Loucy (cell line): ENCODE measurements around the gene RFX6.

ENCODE experiments used
- H2AFZ ChIP-seq: fragments of 200-600 bp; sonication (generic); 2 replicates; pipeline ENCODE4 v1.6.0; 2016; ENCODE audit warnings: antibody characterized with exemption, mild to moderate bottlenecking, low read length, moderate library complexity
- H3F3A ChIP-seq: fragments of 200-600 bp; 2 replicates; pipeline ENCODE4 v1.6.0; 2016; ENCODE audit warnings: antibody characterized with exemption, low read depth, mild to moderate bottlenecking
- H3K27me3 ChIP-seq: fragments of 200-600 bp; sonication (generic); 2 replicates; pipeline ENCODE4 v1.6.1; 2014; ENCODE audit warnings: low read length, mild to moderate bottlenecking; ENCODE audit not compliant: insufficient read depth, poor library complexity, severe bottlenecking
- H3K36me3 ChIP-seq: fragments of 200-600 bp; sonication (generic); 2 replicates; pipeline ENCODE4 v1.6.1; 2016; ENCODE audit warnings: low read length; ENCODE audit not compliant: insufficient read depth
- H3K4me1 ChIP-seq: fragments of 200-600 bp; sonication (generic); 2 replicates; pipeline ENCODE4 v1.5.1; 2014; ENCODE audit warnings: low read length, mild to moderate bottlenecking; ENCODE audit not compliant: insufficient read depth, poor library complexity, severe bottlenecking
- H3K4me2 ChIP-seq: fragments of 200-600 bp; sonication (generic); 2 replicates; pipeline ENCODE4 v1.6.0; 2014; ENCODE audit warnings: antibody characterized with exemption, low read length, low read depth, mild to moderate bottlenecking; ENCODE audit not compliant: poor library complexity, severe bottlenecking
- H3K4me3 ChIP-seq: fragments of 200-600 bp; sonication (generic); 2 replicates; pipeline ENCODE4 v1.5.1; 2014; ENCODE audit warnings: low read length, mild to moderate bottlenecking, mixed read lengths; ENCODE audit not compliant: poor library complexity, severe bottlenecking
- H3K79me2 ChIP-seq: fragments of 200-600 bp; sonication (generic); 2 replicates; pipeline ENCODE4 v1.6.1; 2014; ENCODE audit warnings: low read length; ENCODE audit not compliant: insufficient read depth
- H3K9ac ChIP-seq: fragments of 200-600 bp; sonication (generic); 2 replicates; pipeline ENCODE4 v1.6.0; 2014; ENCODE audit warnings: mild to moderate bottlenecking, low read depth, low read length, moderate library complexity; ENCODE audit not compliant: poor library complexity, severe bottlenecking
- H3K9me2 ChIP-seq: fragments of 200-600 bp; sonication (generic); replicated peaks from 2 replicates; pipeline ENCODE4 v1.6.1; 2016; ENCODE audit warnings: low read depth, low read length, mixed read lengths
- H3K9me3 ChIP-seq: fragments of 200-600 bp; sonication (generic); 2 replicates; pipeline ENCODE4 v1.6.1; 2014; ENCODE audit warnings: mild to moderate bottlenecking, antibody characterized with exemption, low read length, low read depth; ENCODE audit not compliant: insufficient read depth
- H4K20me1 ChIP-seq: fragments of 200-600 bp; sonication (generic); 2 replicates; pipeline ENCODE4 v1.6.0; 2014; ENCODE audit warnings: antibody characterized with exemption, low read length, mild to moderate bottlenecking; ENCODE audit not compliant: insufficient read depth, poor library complexity, severe bottlenecking
- EZH2phosphoT487 ChIP-seq: fragments of 200-600 bp; IDR thresholded peaks from 2 replicates; pipeline ENCODE4 v1.6.1; 2018; ENCODE audit warnings: antibody characterized with exemption, mild to moderate bottlenecking, moderate library complexity, borderline replicate concordance
- TF ChIP-seq, protein P1 (sequence below): fragments of 200-600 bp; sonication (generic); conservative IDR thresholded peaks from 2 replicates; pipeline ENCODE4 v1.5.1; 2014; ENCODE audit warnings: mild to moderate bottlenecking, antibody characterized with exemption, low read length

RFX6 gene

DNA sequence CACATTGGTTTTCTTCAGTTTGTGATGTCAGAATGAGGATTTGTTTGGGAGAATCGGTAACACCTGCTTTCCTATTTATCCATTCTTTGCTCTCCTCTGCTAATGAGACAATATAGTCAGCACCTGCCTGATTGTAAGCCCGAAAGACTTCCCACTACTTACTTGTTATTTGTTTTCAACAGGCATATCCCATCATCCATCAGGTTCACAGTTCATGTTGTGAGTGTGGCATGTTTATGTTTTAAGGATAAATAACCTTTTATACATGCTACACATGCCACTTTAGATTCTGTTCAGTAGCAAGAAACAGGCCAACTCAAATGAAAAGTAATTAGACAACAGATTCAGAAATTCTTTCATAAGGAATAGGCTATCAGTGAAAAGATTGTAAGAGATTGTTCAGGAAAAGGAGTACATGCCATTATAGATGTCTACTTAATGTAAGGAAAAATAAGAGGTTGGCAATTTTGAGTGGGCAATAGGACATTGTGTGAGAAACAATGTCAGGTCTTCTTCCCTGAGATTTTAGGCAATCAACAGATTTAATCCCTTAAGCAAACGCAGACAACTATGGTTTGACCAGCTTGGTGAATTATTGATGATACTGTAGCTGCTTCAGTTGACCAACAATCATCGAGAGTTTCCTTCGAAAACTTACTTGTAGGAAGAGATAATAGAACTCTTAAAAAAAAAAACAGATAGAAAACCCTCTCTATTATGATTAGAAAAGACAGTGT, 40.3 kb upstream of the RFX6 start:
- no peaks in the 10 kb centered on the region for H3K9me3 ChIP-seq
- H3K9ac ChIP-seq: no peak overlapping the region
- no peaks in the 10 kb centered on the region for H3K4me1 ChIP-seq
- H3K4me2 ChIP-seq: no peak overlapping the region
- H2AFZ ChIP-seq: no peak overlapping the region
- H3K79me2 ChIP-seq: no peaks in the 10 kb centered on the region
- no peaks in the 10 kb centered on the region for H4K20me1 ChIP-seq
- H3K4me3 ChIP-seq: no peak overlapping the region
- H3F3A ChIP-seq: no peaks in the 10 kb centered on the region
- TF ChIP-seq, protein P1, sequence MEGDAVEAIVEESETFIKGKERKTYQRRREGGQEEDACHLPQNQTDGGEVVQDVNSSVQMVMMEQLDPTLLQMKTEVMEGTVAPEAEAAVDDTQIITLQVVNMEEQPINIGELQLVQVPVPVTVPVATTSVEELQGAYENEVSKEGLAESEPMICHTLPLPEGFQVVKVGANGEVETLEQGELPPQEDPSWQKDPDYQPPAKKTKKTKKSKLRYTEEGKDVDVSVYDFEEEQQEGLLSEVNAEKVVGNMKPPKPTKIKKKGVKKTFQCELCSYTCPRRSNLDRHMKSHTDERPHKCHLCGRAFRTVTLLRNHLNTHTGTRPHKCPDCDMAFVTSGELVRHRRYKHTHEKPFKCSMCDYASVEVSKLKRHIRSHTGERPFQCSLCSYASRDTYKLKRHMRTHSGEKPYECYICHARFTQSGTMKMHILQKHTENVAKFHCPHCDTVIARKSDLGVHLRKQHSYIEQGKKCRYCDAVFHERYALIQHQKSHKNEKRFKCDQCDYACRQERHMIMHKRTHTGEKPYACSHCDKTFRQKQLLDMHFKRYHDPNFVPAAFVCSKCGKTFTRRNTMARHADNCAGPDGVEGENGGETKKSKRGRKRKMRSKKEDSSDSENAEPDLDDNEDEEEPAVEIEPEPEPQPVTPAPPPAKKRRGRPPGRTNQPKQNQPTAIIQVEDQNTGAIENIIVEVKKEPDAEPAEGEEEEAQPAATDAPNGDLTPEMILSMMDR: no peak
- no peak for TF ChIP-seq EZH2phosphoT487
- no peaks in the 10 kb centered on the region for H3K27me3 ChIP-seq
- no peaks in the 10 kb centered on the region for H3K9me2 ChIP-seq
- H3K36me3 ChIP-seq: no peaks in the 10 kb centered on the region

DNA sequence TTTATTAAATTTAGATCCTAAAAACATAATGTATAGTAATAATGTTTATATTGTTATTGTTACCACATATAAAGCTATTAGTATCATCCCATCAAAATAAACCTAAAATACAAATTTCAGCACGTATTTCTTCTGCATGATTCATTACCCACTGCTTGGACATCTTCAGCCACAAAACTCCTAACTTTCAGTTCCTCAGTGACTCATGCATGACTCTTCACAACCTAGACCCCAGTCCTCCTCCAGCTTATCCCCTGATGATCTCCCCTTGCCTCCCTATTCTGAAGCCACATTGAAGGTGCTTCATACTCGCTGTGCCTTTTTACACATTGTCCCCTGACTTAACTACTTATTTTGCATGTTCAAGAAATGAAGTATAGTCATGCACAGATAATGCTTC, 37.0 kb upstream of the RFX6 start:
- no peak overlapping the region for H3K9ac ChIP-seq
- H2AFZ ChIP-seq: no peak overlapping the region
- no peaks in the 10 kb centered on the region for H3K9me2 ChIP-seq
- no peaks in the 10 kb centered on the region for H3K36me3 ChIP-seq
- no peaks in the 10 kb centered on the region for H3K4me1 ChIP-seq
- no peak for TF ChIP-seq EZH2phosphoT487
- TF ChIP-seq, protein P1: no peak
- no peaks in the 10 kb centered on the region for H3K27me3 ChIP-seq
- no peaks in the 10 kb centered on the region for H3K9me3 ChIP-seq
- no peaks in the 10 kb centered on the region for H4K20me1 ChIP-seq
- H3K4me2 ChIP-seq: no peak overlapping the region
- no peak overlapping the region for H3K4me3 ChIP-seq
- no peaks in the 10 kb centered on the region for H3K79me2 ChIP-seq
- no peaks in the 10 kb centered on the region for H3F3A ChIP-seq

DNA sequence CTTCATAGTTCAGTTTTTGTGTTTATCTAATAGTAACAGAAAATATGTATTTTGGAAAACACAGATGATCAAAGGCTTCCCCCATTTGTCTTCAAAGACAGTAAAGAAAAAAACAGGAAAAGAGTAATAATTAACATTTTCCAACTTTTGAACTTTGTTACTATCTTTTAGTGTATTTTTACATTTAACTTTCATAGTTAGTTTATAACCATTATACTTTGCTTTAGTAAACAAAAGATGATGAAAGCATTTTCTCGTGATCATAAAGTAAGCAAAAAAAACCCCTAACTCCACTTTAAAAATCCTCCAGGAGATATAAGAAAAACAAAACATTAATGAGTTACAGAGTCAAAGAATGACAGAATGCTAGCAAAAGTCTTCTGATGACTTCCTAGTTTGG, 34.6 kb upstream of the RFX6 start:
- H3K9me2 ChIP-seq: no peaks in the 10 kb centered on the region
- TF ChIP-seq, protein P1: no peak
- TF ChIP-seq EZH2phosphoT487: no peak
- H3K4me1 ChIP-seq: no peaks in the 10 kb centered on the region
- H3K9me3 ChIP-seq: no peaks in the 10 kb centered on the region
- H3K4me3 ChIP-seq: no peak overlapping the region
- no peak overlapping the region for H3K4me2 ChIP-seq
- H4K20me1 ChIP-seq: no peaks in the 10 kb centered on the region
- no peak overlapping the region for H3K9ac ChIP-seq
- H3K79me2 ChIP-seq: no peaks in the 10 kb centered on the region
- H3K36me3 ChIP-seq: no peaks in the 10 kb centered on the region
- H3K27me3 ChIP-seq: no peaks in the 10 kb centered on the region
- no peak overlapping the region for H2AFZ ChIP-seq
- no peaks in the 10 kb centered on the region for H3F3A ChIP-seq
